Stimulated activated CD4-positive, alpha-beta T cell treated with anti-CD3 and anti-CD28 coated beads, TNF-alpha, amount 100 ng/mL, for 4 hours (primary cell): ENCODE results near the gene LRRC51.

ENCODE experiments used
- DNase-seq, 3 experiments: peaks; one replicate each; pipeline ENCODE4 v3.0.0-alpha.2; 2020; ENCODE audit warnings: low read depth in 3 of 3

LRRC51 gene

GRCh38 chr11:72070491-72070890 lies 10.2 kb upstream of the LRRC51 start:
- DNase-seq = no peak

- no peak for DNase-seq
These were observed 8.3 kb upstream of the LRRC51 start for GRCh38 chr11:72072348-72072747.

GRCh38 chr11:72075109-72075508 lies 5.5 kb upstream of the LRRC51 start:
- no peak for DNase-seq

GRCh38 chr11:72075756-72076155 lies 4.9 kb upstream of the LRRC51 start:
- no peak for DNase-seq

GRCh38 chr11:72078477-72078876 lies 2.2 kb upstream of the LRRC51 start:
- DNase-seq = no peak

- DNase-seq = no peak
These were observed 778 bp upstream of the LRRC51 start for GRCh38 chr11:72079819-72080325.

- DNase-seq = no peak
These were observed 564 bp downstream of the LRRC51 start for GRCh38 chr11:72081184-72081644.

GRCh38 chr11:72081821-72082453 lies 1.3 kb downstream of the LRRC51 start:
- no peak for DNase-seq

- no peak for DNase-seq
These were observed 2.8 kb downstream of the LRRC51 start for GRCh38 chr11:72083414-72083813.

GRCh38 chr11:72084076-72084475 lies 3.4 kb downstream of the LRRC51 start:
- DNase-seq = no peak

- DNase-seq = no peak
These were observed 4.3 kb downstream of the LRRC51 start for GRCh38 chr11:72084965-72085364.

- no peak for DNase-seq
These were observed 5.1 kb downstream of the LRRC51 start for GRCh38 chr11:72085621-72086351.

GRCh38 chr11:72088076-72088808 lies 7.6 kb downstream of the LRRC51 start:
- DNase-seq = no peak

- DNase-seq = peak; percentile 29 to 56 (median 52)
These were observed 10.6 kb downstream of the LRRC51 start for GRCh38 chr11:72091292-72091691.

- DNase-seq = no peak
These were observed 18.1 kb downstream of the LRRC51 start for GRCh38 chr11:72098741-72099140.

- DNase-seq = no peak
These were observed 19.4 kb downstream of the LRRC51 start for GRCh38 chr11:72100009-72100408.

- no peak for DNase-seq
These were observed 19.8 kb downstream of the LRRC51 start for GRCh38 chr11:72100462-72100861.

GRCh38 chr11:72102162-72102561 lies 21.5 kb downstream of the LRRC51 start:
- DNase-seq = no peak

GRCh38 chr11:72102631-72102945 lies 21.9 kb downstream of the LRRC51 start:
- no peak for DNase-seq

- DNase-seq = peak; percentile 96 to 97 (median 96)
These were observed 22.5 kb downstream of the LRRC51 start, which contains the start of gene LAMTOR1 for GRCh38 chr11:72102946-72103753. Gene LAMTOR1 (minus strand): TSS chr11:72103297. CDS start chr11:72103224, 73 bp downstream.

- DNase-seq = no peak
These were observed 23.1 kb downstream of the LRRC51 start for GRCh38 chr11:72103754-72104167.

- DNase-seq = no peak
These were observed 25.2 kb downstream of the LRRC51 start, which contains the start of gene TOMT for GRCh38 chr11:72105888-72106287. Gene TOMT (plus strand): TSS chr11:72105924. CDS start chr11:72105952, 28 bp downstream.
